DMS53 (cell line): Measurements from ENCODE around the gene AAR2.

Experiments
- DNase-seq: peaks from one replicate; lab custom pipeline; 2025; lab: John Stamatoyannopoulos, UW

AAR2 gene

DNA sequence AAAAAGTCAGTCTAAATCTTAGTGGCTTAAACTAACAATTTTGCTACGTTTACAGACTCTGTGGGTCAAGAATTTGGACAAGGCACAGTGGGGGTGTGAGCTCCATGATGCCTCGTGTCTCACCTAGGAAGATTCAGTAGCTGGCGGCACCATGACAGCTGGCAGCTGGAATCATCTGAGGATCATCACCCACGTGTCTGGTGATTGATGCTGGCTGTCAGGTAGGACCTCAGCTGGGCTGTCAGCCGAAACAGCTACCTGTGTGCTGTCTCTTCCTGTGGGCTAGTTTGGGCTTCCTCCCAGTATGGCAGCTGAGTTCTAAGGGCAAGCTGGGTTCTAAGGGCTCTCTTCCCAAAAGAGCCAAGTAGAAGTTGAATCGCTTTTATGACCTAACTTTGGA is 43.5 kb downstream of the AAR2 start:
- DNase-seq, result no peak

DNA sequence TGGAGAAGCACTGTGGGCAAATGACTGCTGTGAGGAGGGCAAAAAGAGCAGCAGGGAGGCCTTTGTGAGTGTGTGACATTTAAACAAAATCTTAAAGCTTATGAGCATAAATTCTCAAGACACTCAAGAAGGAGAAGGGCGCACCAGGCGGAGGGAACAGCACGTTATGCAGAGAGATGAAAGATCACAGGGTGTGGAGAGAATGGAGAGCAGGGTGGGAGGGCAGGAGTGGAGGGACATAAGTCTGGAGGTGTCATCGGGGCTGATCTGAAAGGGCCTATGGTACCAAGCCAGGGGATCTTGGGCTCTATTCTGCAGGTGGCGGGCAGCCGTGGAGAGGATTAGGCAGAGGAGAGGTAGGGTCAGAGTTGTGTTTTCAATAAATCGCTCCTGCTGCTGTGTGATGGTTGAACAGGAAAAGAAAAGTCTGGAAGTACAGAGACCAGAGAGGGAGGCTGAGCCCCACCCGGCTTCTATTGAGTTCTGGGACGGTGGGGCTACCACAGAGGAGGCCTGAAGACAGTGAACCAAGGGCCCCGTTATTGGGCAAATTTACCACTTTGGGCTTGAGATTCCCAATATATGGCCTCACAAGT is 45.6 kb downstream of the AAR2 start:
- DNase-seq, result no peak

DNA sequence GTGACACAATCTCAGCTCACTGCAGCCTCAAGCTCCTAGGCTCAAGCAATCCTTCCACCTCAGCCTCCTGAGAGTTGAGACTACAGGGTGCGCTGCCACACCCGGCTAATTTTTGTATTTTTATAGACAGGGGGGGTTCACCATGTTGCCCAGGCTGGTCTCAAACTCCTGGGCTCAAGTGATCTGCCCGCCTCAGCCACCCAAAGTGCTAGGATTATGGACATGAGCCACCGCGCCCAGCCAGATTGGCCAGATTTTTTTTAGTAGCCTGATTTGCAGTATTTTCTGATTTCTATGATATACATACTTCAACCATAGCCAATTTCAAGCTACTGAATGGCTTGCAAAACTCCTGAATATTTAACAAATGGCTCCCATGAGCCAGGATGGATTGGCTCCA is 48.5 kb downstream of the AAR2 start:
- no peak for DNase-seq

DNA sequence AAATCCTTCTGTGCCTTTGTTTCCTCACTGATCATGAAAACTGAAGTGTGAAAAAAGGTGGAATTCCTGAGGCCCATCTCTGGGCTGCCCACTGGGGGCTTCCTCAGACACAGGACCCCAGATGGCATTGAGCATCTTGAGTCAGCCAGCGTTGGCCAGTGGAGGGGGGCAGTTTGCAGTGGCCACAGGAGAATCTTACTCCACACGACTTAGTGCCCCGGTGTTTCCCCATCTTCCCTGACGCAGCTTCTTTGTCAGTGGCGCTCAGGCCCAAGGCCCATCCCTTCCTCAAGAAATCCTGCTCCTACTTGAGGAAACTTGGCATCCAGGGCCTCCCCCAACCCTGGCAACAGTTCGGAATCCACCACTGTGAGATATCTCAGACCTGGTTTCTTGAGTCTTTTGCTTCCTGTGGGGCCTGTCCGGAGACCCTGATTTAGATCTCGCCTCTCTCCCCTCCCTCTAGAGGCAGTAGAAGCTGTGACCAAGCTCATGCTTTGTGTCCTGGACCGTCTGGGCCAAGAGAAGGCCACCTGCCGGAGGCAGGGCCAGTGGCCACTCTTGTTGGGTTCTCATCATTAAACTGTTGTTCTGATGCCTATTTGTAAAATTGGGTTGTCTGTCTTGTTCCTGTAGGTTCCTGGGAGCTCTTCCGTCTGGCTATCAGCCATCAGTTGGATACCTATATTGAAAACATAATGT is 49.6 kb downstream of the AAR2 start:
- no peak for DNase-seq

DNA sequence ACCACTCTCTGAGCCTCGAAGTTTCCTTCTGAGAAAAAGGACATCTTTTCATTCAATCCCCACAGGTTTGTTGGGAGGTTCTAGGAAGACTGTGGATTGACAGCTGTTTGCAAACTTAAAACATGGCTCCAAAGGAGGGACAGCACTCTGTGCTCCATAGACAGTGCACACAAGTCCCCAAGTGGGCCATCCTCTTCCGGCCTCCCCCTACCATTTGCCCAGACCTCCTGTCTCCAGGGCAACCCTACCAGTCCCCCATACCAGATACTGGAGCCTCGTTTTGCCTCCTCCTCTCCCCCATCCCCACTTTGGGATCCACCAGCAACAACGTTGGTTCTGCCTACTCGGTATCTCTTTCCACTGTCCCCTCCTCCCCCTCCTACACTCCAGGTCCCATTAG is 61.4 kb downstream of the AAR2 start:
- no peak for DNase-seq

DNA sequence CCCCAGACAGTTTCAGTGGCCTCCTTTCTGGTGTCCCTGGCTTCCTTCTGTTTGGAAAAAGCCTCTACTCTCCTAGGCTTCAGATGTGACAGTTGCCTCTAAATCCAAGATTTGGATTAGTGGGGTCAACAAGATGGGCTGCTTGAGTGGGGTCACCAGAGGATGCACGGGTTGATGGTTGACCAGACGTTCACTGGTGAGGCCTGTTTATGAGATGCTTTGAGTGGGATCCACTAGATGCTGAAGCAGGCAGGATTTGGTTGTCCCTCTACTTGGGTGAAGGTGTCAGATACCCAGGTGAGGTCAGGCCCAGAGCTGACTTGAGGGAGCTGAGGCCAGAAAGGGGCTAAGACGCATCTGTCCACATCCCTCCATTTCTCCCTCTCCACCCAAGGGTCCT is 61.8 kb downstream of the AAR2 start:
- DNase-seq, result no peak

DNA sequence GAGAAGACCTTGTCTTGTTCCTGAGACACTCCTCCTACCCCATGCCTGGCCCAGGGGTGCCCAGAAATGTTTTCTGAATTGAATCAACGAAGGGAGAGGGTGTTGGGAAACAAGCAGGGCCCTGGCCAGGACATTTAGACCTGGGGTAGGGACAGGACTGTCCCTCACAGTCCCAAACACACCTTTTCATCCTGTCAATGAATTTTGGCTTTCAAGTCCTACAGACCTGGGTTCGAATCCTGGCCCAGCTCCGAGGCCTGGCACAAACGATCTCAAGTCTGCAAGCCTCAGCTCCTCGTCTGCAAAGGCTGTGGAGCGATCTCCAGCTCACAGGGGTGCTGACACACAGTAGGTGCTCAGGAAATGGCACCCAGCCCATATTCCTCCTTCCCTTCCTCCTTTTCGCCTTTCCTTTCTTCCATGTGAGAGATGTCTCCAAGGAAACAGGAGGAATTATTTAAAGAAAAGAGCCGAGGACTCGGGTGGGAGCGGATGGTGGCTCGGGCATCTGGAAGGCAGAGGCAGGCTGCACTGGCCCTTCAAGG is 62.6 kb downstream of the AAR2 start:
- DNase-seq, result no peak

DNA sequence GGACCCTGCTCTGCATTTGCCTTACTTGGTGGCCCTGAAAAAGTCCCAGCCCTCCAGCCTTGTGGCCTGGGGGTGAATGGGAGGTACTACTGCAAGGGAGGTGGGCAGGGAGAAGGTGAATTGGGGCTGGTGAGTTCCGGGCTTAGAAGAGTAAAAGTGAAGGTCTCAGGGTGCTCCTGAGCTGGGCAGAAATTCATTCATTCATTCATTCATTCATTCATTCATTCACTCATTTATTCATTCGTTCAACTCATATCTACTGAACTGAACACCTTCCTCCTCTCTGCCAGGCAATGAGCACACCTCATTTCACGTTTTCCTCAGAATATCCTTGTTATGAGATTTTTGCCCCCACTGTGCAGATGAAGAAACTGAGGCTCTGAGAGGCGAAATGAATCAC is 63.2 kb downstream of the AAR2 start:
- DNase-seq, result no peak

DNA sequence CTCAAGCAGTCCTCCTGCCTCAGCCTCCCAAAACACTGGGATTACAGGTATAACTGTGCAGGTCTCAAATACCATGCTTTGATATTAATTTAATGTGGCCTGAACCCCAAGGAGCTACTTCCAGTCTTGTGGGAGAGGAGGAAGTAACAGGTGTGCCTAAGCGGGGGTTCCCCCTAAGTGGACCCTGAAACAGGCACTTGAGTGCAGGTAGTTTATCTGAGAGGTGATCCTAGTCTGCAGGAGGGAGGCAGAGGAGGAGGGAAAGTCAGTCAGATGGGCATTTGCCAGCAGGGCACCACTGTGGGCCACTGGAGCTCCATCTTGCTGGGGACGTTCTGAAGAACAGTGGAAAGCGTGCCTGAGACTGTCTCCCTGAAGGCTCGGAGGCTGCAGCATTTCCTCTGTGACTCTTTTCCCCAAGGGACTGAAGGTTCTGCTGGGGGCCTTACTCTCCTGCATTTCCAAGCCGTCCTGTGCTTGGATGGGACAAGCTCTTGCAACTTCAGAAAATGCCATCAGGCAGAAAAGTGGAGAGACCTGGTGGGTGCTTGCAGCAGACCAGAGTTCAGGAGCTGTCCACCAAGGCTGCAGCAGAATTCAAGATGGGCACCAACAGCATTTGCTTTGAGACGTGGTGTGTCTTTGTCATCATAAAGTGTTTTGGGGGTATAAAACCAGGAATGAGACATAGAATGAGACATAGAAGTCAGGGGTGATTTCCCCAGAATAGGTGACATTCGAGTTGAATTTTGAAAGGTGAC is 65.3 kb downstream of the AAR2 start:
- DNase-seq, result no peak

DNA sequence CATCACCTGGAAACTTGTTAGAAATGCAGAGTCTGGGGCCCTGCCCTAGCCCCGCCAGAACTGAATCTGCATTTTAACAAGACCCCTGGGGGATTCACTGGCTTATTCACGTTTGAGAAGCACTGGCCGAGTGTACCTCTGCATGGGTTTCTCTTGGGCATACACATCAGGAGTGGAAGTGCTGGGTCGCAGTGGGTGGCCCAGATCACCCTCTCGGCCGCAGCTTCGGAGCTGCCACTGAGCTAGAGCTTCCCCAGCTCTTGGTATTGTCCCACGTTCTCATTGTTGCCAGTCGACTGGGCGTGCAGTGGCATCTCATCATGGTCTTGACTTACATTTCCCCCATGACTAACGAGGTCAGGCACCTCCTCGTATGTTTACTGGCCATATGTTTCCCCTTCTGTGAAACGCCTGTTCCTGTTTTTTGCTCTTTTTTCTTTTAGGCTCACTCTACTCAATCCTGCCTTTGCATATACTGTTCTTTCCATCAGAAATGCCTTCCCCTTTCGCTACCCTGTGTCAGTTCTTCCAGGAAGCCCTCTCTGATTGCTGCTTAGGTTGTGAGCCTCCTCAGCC is 66.8 kb downstream of the AAR2 start:
- DNase-seq, result no peak

DNA sequence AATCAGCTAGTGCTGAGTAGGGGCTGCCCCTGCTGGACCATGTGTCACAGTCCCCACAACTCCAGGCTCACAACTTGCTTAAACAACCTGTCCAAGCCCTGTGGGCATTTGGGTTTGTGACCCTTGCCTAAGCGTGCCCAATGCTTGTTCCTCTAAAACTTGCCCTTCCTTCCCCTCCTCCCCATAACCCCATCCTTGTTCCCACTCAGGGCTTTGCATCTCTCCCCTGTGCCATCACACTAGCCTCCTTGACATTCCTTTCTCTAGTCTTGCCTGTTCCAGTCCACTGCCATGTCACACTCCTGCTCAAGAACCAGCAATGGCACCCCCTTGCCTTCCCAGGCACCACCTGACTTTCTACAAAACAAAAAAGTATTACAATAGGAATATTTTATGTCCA is 67.6 kb downstream of the AAR2 start:
- no peak for DNase-seq

DNA sequence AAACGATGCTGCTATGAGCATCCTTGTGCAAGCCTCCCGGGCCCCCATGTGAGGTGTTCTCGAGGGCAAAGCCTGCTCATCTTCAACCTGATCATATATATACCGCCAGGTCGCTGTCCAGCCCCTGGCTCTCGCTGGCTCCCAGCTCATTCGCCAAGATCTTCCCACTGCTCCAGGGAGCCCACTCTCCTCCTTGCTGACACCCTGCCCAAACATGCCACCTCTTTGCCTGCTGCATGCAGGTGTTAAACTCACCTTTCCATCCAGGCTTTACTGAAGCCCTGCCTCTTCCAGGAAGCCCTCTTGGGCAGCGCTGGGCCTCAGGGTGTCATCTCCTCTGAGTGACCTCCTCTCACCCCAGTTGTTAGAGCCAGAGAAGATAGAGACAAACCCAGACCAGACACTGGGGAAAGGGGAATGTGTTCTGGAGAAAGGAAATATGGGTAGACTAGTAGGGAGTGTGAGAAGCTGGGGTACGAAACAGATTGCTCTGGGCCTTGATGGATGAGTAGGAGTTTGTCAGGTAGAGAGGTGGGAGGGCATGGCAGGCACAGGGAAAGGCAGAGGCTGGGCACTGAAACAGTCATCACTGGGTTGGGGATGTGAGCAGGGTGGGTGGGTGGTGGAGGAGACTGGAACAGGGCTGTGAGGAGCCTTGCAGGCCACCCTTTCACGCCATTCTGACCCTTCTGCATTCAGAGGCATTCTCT is 68.7 kb downstream of the AAR2 start:
- no peak for DNase-seq

DNA sequence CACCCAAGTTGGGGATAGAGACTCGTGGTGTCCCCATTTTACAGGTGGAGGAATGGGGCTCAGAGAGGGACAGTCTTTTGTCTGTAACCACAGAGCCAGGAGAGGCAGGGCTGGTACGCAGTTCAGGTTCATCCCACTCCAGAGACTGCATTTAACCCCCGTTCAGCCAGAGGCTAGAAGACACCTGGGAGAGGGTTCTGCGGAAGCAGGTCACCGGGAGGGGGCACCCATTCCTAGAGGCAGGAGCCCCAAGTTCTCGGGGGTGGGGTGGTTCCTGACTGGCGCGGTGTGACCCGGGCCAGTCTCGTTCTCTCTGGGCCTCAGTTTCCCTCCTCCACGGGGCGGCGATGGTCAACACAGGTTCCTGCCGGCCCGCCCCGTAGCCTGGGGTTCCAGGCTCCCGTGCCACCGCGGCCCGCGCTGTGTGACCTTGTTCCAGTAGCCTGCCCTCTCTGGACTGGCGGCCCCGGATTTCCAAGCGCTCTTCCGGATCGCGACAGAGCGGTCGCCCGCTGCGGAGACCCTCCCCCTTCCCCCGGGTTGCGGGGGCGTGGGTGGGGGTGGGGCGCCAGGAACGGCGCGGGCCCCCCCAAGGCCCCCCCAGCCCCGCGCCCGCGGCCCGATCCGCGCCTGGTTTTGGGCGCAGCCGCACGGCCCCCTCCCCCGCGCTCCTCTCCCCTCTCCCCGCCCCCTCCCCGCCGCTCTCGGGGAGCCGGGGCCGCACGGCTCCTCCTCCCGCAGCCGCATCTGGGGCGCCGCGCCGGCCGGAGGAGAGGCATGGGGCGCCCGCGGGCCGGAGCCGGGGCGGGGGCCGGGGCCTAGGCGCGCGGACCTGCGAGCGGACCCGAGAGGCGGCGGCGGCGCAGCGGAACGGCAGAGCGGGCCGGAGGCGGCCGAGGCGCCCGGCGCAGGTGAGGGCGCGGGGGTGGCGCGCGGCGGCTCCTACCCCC is 69.6 kb downstream of the AAR2 start, which contains the start of gene DLGAP4:
Gene DLGAP4, plus strand, starts transcription at position 738 of the 950 bp plus-strand sequence. CDS start 125,379 bp downstream, outside the sequence.
- DNase-seq, result peak; percentile 46
